HG03135 (cell line): ENCODE data around the gene PYDC1.
"Not testable (repeated sequence)": the region's sequence is repeated elsewhere in the genome, so short reads cannot be mapped to it uniquely, and the experiment has no call there.

Source experiments
- ATAC-seq: cut with Tn5 transposase; IDR thresholded peaks from one replicate; pipeline ENCODE4 v1.9.1; 2021; ENCODE audit warnings: mild to moderate bottlenecking, moderate library complexity; ENCODE audit not compliant: unreplicated experiment

Gene PYDC1

GRCh38 chr16:31223044-31223443 is 6.1 kb upstream of the PYDC1 start:
- no peak for ATAC-seq

GRCh38 chr16:31221357-31222160 is 4.6 kb upstream of the PYDC1 start:
- ATAC-seq = no peak

- no peak for ATAC-seq
Measured at GRCh38 chr16:31219154-31219741, 2.3 kb upstream of the PYDC1 start.

GRCh38 chr16:31217136-31217530 is 198 bp upstream of the PYDC1 start:
- no peak for ATAC-seq

- no peak for ATAC-seq
Measured at GRCh38 chr16:31215287-31216162, 1.4 kb downstream of the PYDC1 start.

- ATAC-seq = no peak
Measured at GRCh38 chr16:31214708-31215286, 2.1 kb downstream of the PYDC1 start.

GRCh38 chr16:31213877-31214707 is 2.8 kb downstream of the PYDC1 start, which contains the start of gene TRIM72:
TRIM72 (plus strand) TSS chr16:31214119; CDS start chr16:31214739, 620 bp downstream.
- ATAC-seq = no peak

- no peak for ATAC-seq
Measured at GRCh38 chr16:31213342-31213741, 3.6 kb downstream of the PYDC1 start.

- no peak for ATAC-seq
Measured at GRCh38 chr16:31206776-31207175, 10.2 kb downstream of the PYDC1 start.

- ATAC-seq = no peak
Measured at GRCh38 chr16:31204871-31205666, 11.9 kb downstream of the PYDC1 start.

GRCh38 chr16:31202414-31203375 is 14.2 kb downstream of the PYDC1 start, which contains the start of gene PYCARD:
PYCARD (minus strand) TSS chr16:31202760; CDS start chr16:31202690, 70 bp downstream.
- peak; percentile 29 for ATAC-seq

- ATAC-seq = peak; percentile 59
Measured at GRCh38 chr16:31201582-31202413, 15.1 kb downstream of the PYDC1 start.

- no peak for ATAC-seq
Measured at GRCh38 chr16:31200821-31201568, 15.9 kb downstream of the PYDC1 start.

- not testable (repeated sequence) for ATAC-seq
Measured at GRCh38 chr16:31200111-31200510, 16.8 kb downstream of the PYDC1 start.

- ATAC-seq = no peak
Measured at GRCh38 chr16:31199430-31200041, 17.4 kb downstream of the PYDC1 start.
